A549 (cell line): ENCODE measurements around the gene TAF11L7.

Experiments used
- BHLHE40 ChIP-seq: IDR thresholded peaks from 2 replicates; pipeline ENCODE4 v1.6.1; 2012; ENCODE audit warnings: low read depth, low read length, inconsistent platforms
- CTCF ChIP-seq: fragments of >200 bp; sonication (Bioruptor Twin); formaldehyde crosslinking; IDR thresholded peaks from 3 replicates; pipeline ENCODE4 v1.5.1; 2016
- JUNB ChIP-seq: fragments of >200 bp; sonication (Bioruptor Twin); formaldehyde crosslinking; IDR thresholded peaks from 2 replicates; pipeline ENCODE4 v1.6.1; 2016
- MAX ChIP-seq: IDR thresholded peaks from 2 replicates; pipeline ENCODE4 v1.6.1; 2012
- MYC ChIP-seq: IDR thresholded peaks from 2 replicates; pipeline ENCODE4 v1.6.1; 2012; ENCODE audit warnings: mild to moderate bottlenecking, inconsistent platforms, low read length, improper control_type of control experiment, borderline replicate concordance
- NR3C1 ChIP-seq: fragments of >200 bp; sonication (Bioruptor Twin); formaldehyde crosslinking; IDR thresholded peaks from 3 replicates; pipeline ENCODE4 v1.6.1; 2017
- POLR2AphosphoS2 ChIP-seq: conservative IDR thresholded peaks from 2 replicates; pipeline ENCODE4 v1.6.1; 2012; ENCODE audit warnings: low read length, improper control_type of control experiment, inconsistent platforms
- RAD21 ChIP-seq, 2 experiments: fragments of >200 bp in 1 of 2; sonication (Bioruptor Twin) in 1 of 2; formaldehyde crosslinking in 1 of 2; IDR thresholded peaks in 1 of 2; conservative IDR thresholded peaks in 1 of 2; 2 replicates in 1 of 2; 3 replicates in 1 of 2; pipeline ENCODE4 v1.6.1; 2012 to 2018; ENCODE audit warnings: inconsistent platforms in 1 of 2
- RNF2 ChIP-seq: fragments of 200-600 bp; sonication (generic); IDR thresholded peaks from 2 replicates; pipeline ENCODE4 v1.6.1; 2016; ENCODE audit warnings: low read depth, mild to moderate bottlenecking, antibody characterized with exemption, moderate library complexity, borderline replicate concordance

GRCh38 chr5:17625686-17626085 is 40.1 kb upstream of the TAF11L7 start:
- TF ChIP-seq JUNB: no peak
- TF ChIP-seq POLR2AphosphoS2: no peak
- no peak for TF ChIP-seq CTCF
- no peak for TF ChIP-seq MAX
- TF ChIP-seq RNF2: no peak
- TF ChIP-seq BHLHE40: no peak
- TF ChIP-seq RAD21 (conservative IDR thresholded peaks at IDR 0.05 in 1 of 2, IDR thresholded peaks at IDR 0.05 in 1 of 2): no peak
- no peak for TF ChIP-seq NR3C1
- TF ChIP-seq MYC: no peak
